ENCODE results near the gene ARHGEF16. TPM values are rescaled to one million over a fixed set of nuclear protein-coding genes. Genes with fewer than 3 reads are reported as not detected.

ARHGEF16 gene
- total RNA-seq, 2 donors from 2014 or later: 17.1 to 22.1 TPM

- WGBS, 2 donors: 71 to 76% methylated on average over 5 to 15 of the region's 15 CpGs
- Histone ChIP-seq H3K9me3 (no peaks in the 10 kb centered on the region), H3K27me3 (no peaks in the 10 kb centered on the region), H3K27ac (no peak overlapping the region), H3K36me3 (replicated peaks in 1 of 2; ENCODE audit: insufficient read depth in 1 of 2, low read depth in 2 of 2) (no peaks in the 10 kb centered on the region), H3K4me1 (peaks cover 7% of the 10 kb centered on the region), H3K4me3 (no peak overlapping the region)
- DNase-seq (no peak), ATAC-seq (no peak)
- TF ChIP-seq POLR2A (IDR thresholded peaks at IDR 0.05): no peak
- TF ChIP-seq, protein P1, sequence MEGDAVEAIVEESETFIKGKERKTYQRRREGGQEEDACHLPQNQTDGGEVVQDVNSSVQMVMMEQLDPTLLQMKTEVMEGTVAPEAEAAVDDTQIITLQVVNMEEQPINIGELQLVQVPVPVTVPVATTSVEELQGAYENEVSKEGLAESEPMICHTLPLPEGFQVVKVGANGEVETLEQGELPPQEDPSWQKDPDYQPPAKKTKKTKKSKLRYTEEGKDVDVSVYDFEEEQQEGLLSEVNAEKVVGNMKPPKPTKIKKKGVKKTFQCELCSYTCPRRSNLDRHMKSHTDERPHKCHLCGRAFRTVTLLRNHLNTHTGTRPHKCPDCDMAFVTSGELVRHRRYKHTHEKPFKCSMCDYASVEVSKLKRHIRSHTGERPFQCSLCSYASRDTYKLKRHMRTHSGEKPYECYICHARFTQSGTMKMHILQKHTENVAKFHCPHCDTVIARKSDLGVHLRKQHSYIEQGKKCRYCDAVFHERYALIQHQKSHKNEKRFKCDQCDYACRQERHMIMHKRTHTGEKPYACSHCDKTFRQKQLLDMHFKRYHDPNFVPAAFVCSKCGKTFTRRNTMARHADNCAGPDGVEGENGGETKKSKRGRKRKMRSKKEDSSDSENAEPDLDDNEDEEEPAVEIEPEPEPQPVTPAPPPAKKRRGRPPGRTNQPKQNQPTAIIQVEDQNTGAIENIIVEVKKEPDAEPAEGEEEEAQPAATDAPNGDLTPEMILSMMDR (IDR thresholded peaks at IDR 0.05): no peak
- intact Hi-C loops (cut with DNase I): no loop called here
Measured at GRCh38 chr1:3481046-3481445, 26.6 kb downstream of the ARHGEF16 start.

DNA sequence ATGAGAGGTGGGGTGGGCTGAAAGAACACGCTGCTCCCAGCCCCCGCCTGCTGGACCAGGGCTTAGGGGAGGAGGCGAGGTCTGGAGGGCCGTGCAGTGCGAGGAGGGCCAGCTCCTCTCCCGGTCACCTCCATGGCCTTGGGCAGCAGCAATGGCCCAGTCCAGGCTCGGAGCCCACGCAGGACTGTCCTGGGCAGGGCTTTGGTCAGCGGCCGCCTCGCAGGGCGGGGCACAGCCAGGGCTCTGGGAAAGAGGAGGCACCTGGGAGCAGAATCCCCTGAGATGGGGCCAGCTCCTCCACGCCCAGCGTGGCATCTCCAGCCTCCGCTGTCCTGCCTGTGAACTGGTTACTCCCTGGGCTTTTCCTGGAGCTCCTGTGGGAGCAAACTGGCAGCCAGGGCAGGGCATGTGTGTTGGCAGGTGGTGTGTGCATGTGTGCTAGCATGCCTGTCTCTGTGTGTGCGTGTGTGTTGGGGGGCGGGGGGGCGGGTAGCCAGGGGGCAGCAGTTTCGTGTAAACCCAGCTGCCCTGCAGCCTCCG lies 27.4 kb downstream of the ARHGEF16 start:
- Histone ChIP-seq H3K4me1 (peaks cover 7% of the 10 kb centered on the region), H3K9me3 (no peaks in the 10 kb centered on the region), H3K27me3 (no peaks in the 10 kb centered on the region), H3K27ac (no peak overlapping the region), H3K4me3 (no peak overlapping the region), H3K36me3 (replicated peaks in 1 of 2; ENCODE audit: insufficient read depth in 1 of 2, low read depth in 2 of 2) (no peaks in the 10 kb centered on the region)
- no peak for TF ChIP-seq POLR2A (IDR thresholded peaks at IDR 0.05)
- TF ChIP-seq, protein P1 (IDR thresholded peaks at IDR 0.05): no peak
- 57 to 71% methylated on average over 10 to 14 of the region's 20 CpGs for WGBS, 2 donors
- DNase-seq (no peak), ATAC-seq (no peak)
- intact Hi-C loops (cut with DNase I): no loop called here

DNA sequence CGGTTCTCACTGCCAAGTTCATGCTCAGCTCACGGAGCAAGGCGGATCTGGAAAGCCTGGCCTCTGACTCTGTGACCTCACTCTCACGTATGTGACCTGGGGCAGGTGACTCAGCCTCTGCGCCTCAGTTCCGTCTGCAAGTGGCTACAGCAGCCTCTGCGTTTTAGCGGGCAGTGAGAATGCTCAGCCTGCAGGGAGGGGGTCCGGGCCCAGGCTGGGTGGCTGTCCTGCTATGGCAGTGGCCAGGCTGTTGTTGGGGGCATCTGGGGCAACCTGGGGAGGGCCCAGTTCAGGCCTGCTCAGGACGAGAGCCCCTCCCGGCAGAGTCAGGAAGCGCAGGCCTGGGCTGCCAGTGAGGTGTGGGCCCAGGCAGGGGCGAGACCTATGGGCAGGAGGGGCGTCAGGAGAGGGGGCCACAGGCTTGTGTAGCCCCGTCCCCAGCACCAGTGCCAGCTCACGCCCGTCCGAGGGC lies 27.9 kb downstream of the ARHGEF16 start:
- H3K4me3 ChIP-seq: no peak overlapping the region
- H3K27ac ChIP-seq: no peak overlapping the region
- H3K4me1 ChIP-seq: peaks cover 7% of the 10 kb centered on the region
- intact Hi-C loops (cut with DNase I): no loop called here
- H3K27me3 ChIP-seq: no peaks in the 10 kb centered on the region
- no peaks in the 10 kb centered on the region for H3K36me3 ChIP-seq (replicated peaks in 1 of 2; ENCODE audit: insufficient read depth in 1 of 2, low read depth in 2 of 2)
- TF ChIP-seq POLR2A (IDR thresholded peaks at IDR 0.05): no peak
- TF ChIP-seq, protein P1 (IDR thresholded peaks at IDR 0.05): no peak
- 50 to 70% methylated on average over 12 to 13 of the region's 18 CpGs for WGBS, 2 donors
- ATAC-seq (no peak), DNase-seq (peak in 1 of 4 donors; percentile 60)
- no peaks in the 10 kb centered on the region for H3K9me3 ChIP-seq

DNA sequence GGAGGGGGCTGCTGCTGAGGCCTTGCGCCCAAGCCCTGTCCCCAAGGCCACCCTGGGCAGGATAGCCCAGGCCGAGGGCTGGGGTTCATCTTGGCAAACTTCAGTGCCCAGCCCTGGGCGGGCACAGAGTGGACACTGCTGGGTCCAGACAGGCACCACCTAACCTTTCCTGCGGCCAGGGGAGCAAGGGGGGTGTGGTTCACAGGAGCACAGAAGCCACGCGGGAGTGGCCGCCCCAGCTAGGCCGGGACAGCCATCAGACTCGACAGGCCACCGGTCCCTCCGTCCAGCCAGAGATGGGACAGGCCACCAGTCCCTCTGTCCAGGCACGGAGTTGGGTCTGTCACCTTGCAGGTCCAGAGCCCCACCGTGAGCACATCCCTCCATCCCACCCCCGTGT lies 28.9 kb downstream of the ARHGEF16 start:
- Histone ChIP-seq H3K4me3 (no peak overlapping the region), H3K4me1 (peaks cover 7% of the 10 kb centered on the region), H3K9me3 (no peaks in the 10 kb centered on the region), H3K27me3 (no peaks in the 10 kb centered on the region), H3K27ac (no peak overlapping the region), H3K36me3 (replicated peaks in 1 of 2; ENCODE audit: insufficient read depth in 1 of 2, low read depth in 2 of 2) (no peaks in the 10 kb centered on the region)
- 40 to 52% methylated on average over 2 to 14 of the region's 14 CpGs for WGBS, 2 donors
- ATAC-seq (no peak), DNase-seq (no peak)
- no peak for TF ChIP-seq POLR2A (IDR thresholded peaks at IDR 0.05)
- TF ChIP-seq, protein P1 (IDR thresholded peaks at IDR 0.05): no peak
- intact Hi-C loops (cut with DNase I): no loop called here

DNA sequence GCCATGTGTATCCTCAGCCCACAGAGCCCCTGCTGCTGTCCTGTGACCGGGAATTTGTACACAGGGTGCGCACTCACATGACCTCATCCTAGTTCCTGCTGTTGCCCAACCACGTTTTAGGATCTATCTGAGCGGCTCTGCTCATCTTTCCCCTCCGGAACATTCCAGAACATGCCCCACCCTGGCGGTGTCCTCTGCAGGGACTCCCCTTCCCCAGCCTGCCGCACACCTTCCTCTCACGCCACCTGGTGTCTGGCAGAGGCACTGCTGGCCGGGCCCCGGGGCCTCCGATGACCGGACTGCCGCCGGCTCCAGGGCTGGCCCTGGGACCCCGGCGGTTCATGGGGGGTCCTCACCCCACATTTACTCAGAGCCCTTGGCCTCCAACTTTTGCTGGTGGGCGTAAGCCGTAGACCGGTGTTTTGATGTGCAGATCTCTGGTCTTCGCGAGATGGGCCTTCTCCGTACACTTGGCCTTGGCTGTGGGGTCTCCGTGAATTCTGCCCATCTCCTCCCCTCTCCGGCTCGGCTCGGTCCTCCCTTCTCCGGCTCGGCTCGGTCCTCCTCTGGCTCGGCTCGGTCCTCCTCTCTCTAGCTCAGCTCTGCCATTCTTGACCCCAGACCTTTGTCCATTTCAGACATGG lies 29.5 kb downstream of the ARHGEF16 start:
- Histone ChIP-seq H3K36me3 (replicated peaks in 1 of 2; ENCODE audit: insufficient read depth in 1 of 2, low read depth in 2 of 2) (no peaks in the 10 kb centered on the region), H3K4me1 (peaks cover 7% of the 10 kb centered on the region), H3K9me3 (no peaks in the 10 kb centered on the region), H3K27me3 (no peaks in the 10 kb centered on the region), H3K27ac (no peak overlapping the region), H3K4me3 (no peak overlapping the region)
- ATAC-seq (peak; percentile 74), DNase-seq (peak; percentile 43 to 72 (median 66))
- intact Hi-C loops (cut with DNase I): no loop called here
- TF ChIP-seq POLR2A (IDR thresholded peaks at IDR 0.05): no peak
- TF ChIP-seq, protein P1 (IDR thresholded peaks at IDR 0.05): peak; percentile 81 to 95 (median 87)
- 24 to 34% methylated on average over 24 to 31 of the region's 31 CpGs for WGBS, 2 donors

Measured in body of pancreas (tissue), 4 donors.